Measurements from ENCODE around the gene NXT2. TPM values are rescaled to one million over a fixed set of nuclear protein-coding genes. Genes with fewer than 3 reads are reported as not detected.

NXT2 gene
- total and polyA plus RNA-seq, 7 donors: 1.2 to 4.4 (median 2.3) TPM

GRCh38 chrX:109501176-109501575, 35.5 kb upstream of the NXT2 start:
- no peak overlapping the region for H3K4me3 ChIP-seq
- H3K4me1 ChIP-seq: no peaks in the 10 kb centered on the region
- H3K27me3 ChIP-seq (ENCODE audit: insufficient read depth in 3 of 3, low read length in 2 of 3): peaks cover 0 to 31% (median 0%) of the 10 kb centered on the region in 3 donors
- DNase-seq: no peak
- H3K27ac ChIP-seq: no peak overlapping the region
- WGBS, 3 donors: 63 to 80% (median 74%) methylated on average over 3 of the region's 3 CpGs
- no peak for TF ChIP-seq CTCF (IDR thresholded peaks at IDR 0.05)
- no peaks in the 10 kb centered on the region for H3K9me3 ChIP-seq
- no peak for ATAC-seq
- H3K36me3 ChIP-seq (ENCODE audit: insufficient read depth in 1 of 2, low read depth in 1 of 2): no peaks in the 10 kb centered on the region
- intact Hi-C loops (cut with DNase I): no loop called here

GRCh38 chrX:109508915-109509314, 27.7 kb upstream of the NXT2 start:
- H3K27me3 ChIP-seq (ENCODE audit: insufficient read depth in 3 of 3, low read length in 2 of 3): peaks cover 0 to 24% (median 0%) of the 10 kb centered on the region in 3 donors
- ATAC-seq (no peak), DNase-seq (no peak)
- intact Hi-C loops (cut with DNase I): no loop called here
- no peak overlapping the region for H3K27ac ChIP-seq
- H3K36me3 ChIP-seq (ENCODE audit: insufficient read depth in 1 of 2, low read depth in 1 of 2): no peaks in the 10 kb centered on the region
- H3K4me1 ChIP-seq: no peaks in the 10 kb centered on the region
- no peaks in the 10 kb centered on the region for H3K9me3 ChIP-seq
- TF ChIP-seq CTCF (IDR thresholded peaks at IDR 0.05): no peak
- no peak overlapping the region for H3K4me3 ChIP-seq

- Histone ChIP-seq H3K36me3 (ENCODE audit: insufficient read depth in 1 of 2, low read depth in 1 of 2) (no peaks in the 10 kb centered on the region), H3K27ac (no peak overlapping the region), H3K9me3 (no peaks in the 10 kb centered on the region), H3K4me1 (no peaks in the 10 kb centered on the region), H3K4me3 (no peak overlapping the region), H3K27me3 (ENCODE audit: insufficient read depth in 3 of 3, low read length in 2 of 3) (peaks cover 0 to 17% (median 0%) of the 10 kb centered on the region in 3 donors)
- no peak for TF ChIP-seq CTCF (IDR thresholded peaks at IDR 0.05)
- intact Hi-C loops (cut with DNase I): no loop called here
- DNase-seq: no peak
- no peak for ATAC-seq
- WGBS, 3 donors: 67 to 73% (median 69%) methylated on average over 1 of the region's 1 CpG
Observed at GRCh38 chrX:109511113-109511512, 25.5 kb upstream of the NXT2 start.

GRCh38 chrX:109519001-109519400, 17.6 kb upstream of the NXT2 start:
- no peaks in the 10 kb centered on the region for H3K36me3 ChIP-seq (ENCODE audit: insufficient read depth in 1 of 2, low read depth in 1 of 2)
- no peak for DNase-seq
- no peaks in the 10 kb centered on the region for H3K4me1 ChIP-seq
- no peaks in the 10 kb centered on the region for H3K9me3 ChIP-seq
- intact Hi-C loops (cut with DNase I): no loop called here
- no peak overlapping the region for H3K27ac ChIP-seq
- 89 to 97% (median 91%) methylated on average over 1 of the region's 1 CpG for WGBS, 3 donors
- ATAC-seq: no peak
- TF ChIP-seq CTCF (IDR thresholded peaks at IDR 0.05): no peak
- no peak overlapping the region for H3K4me3 ChIP-seq
- H3K27me3 ChIP-seq (ENCODE audit: insufficient read depth in 3 of 3, low read length in 2 of 3): no peaks in the 10 kb centered on the region

- intact Hi-C loops (cut with DNase I): no loop called here
- TF ChIP-seq CTCF (IDR thresholded peaks at IDR 0.05): no peak
- ATAC-seq (no peak), DNase-seq (no peak)
- Histone ChIP-seq H3K27me3 (ENCODE audit: insufficient read depth in 3 of 3, low read length in 2 of 3) (peaks cover 0 to 38% (median 0%) of the 10 kb centered on the region in 3 donors), H3K4me1 (no peaks in the 10 kb centered on the region), H3K9me3 (peaks cover 6% of the 10 kb centered on the region), H3K4me3 (no peak overlapping the region), H3K27ac (no peak overlapping the region), H3K36me3 (ENCODE audit: insufficient read depth in 1 of 2, low read depth in 1 of 2) (no peaks in the 10 kb centered on the region)
- 45 to 53% (median 47%) methylated on average over 1 of the region's 1 CpG for WGBS, 3 donors
Observed at GRCh38 chrX:109533005-109533404, 3.6 kb upstream of the NXT2 start.

All from psoas muscle (tissue), 8 donors.